ENCODE results near the gene BCHE.

The BCHE gene

DNA sequence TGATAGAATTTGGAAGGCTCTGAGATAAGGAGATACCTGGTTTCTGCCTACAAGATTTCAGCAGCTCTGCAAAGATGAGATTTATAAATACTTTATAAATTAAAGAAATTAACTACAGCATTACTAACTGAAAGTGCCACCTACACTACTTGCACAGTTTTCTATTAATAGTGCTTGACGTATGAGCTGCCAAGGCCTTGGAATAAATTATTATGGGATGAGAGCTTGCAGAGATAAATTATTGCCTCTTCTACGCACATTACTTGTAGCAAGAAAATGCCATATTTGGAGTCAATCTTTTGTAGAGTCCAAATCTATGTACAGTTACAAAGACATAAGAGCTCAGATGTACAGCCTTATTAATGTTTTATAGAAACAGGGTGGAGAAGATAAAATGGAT, 89.1 kb downstream of the BCHE start:
- DNase-seq: no peak

- no peak for DNase-seq
Measured at GRCh38 chr3:165746874-165747273, 90.3 kb downstream of the BCHE start.

DNA sequence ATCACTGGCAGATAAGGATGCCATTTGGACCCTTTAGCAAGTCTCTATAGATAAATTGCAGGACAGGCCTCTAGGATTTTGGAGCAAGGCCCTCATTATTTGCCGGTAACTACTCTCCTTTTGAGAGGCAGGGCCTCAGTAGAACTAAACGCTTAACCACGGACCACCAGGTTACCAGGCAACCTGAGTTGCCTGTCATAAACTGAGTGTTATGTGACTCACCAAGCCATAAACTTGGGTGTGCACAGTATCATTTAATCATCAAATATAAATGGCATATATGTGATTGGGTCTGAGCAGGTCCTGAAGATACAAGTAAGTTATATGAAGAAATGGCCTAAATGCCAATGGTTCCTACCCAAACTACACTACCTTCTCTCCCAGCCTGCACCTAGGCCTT, 93.2 kb downstream of the BCHE start:
- no peak for DNase-seq

- no peak for DNase-seq
Measured at GRCh38 chr3:165742351-165742750, 94.9 kb downstream of the BCHE start.

GRCh38 chr3:165729756-165730155, 107.5 kb downstream of the BCHE start:
- no peak for DNase-seq

DNA sequence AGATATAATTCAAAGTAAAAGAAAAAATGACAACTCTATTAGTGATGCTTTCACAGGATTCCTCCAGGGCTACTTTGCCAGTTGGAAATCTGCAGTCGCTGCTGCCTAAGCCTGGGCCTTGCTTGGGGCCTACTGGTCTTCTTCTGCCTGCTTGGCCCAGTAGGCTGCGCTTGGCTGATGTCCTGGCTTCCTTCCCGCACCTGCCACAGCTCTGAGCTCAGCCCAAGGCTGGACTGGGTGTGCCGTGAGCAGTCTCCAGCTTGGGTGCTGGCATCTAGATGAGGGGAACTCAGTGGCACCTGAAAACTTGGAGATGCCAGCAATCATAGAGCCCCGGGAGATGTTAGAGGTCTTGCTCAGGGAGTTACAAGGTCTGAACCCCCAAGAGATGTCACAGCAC, 108.3 kb downstream of the BCHE start:
- DNase-seq: no peak

- DNase-seq: no peak
Measured at GRCh38 chr3:165725296-165725695, 111.9 kb downstream of the BCHE start.
